HEK293 (cell line): ENCODE measurements around the gene NXT1.
"Not testable (repeated sequence)": the region's sequence is repeated elsewhere in the genome, so short reads cannot be mapped to it uniquely, and the experiment has no call there.

Experiments used
- CTCF ChIA-PET: fragments of 350-600 bp; formaldehyde crosslinking; extraction: SDS; loops from one replicate; lab custom pipeline; 2021; ENCODE audit warnings: antibody characterized with exemption; lab: Yijun Ruan, JAX
- POLR2A ChIA-PET: fragments of 300-600 bp; formaldehyde crosslinking; extraction: SDS; loops from one replicate; lab custom pipeline; 2020; ENCODE audit warnings: antibody characterized with exemption, inconsistent platforms; lab: Yijun Ruan, JAX
- H3K27ac ChIP-seq: fragments of 200-500 bp; sonication (Bioruptor generic); 2 replicates; pipeline ENCODE4 v1.5.1; 2014; ENCODE audit warnings: low read depth, low read length, control low read depth, inconsistent platforms; ENCODE audit errors: extremely low read depth
- H3K36me3 ChIP-seq, 2 experiments: fragments of 200-500 bp in 1 of 2; sonication (Bioruptor generic) in 1 of 2; 1 replicate in 1 of 2; 2 replicates in 1 of 2; pipeline ENCODE4 v1.5.1; 2014 to 2017; ENCODE audit warnings: inconsistent platforms in 2 of 2, low read length in 2 of 2; ENCODE audit not compliant: control insufficient read depth in 2 of 2, insufficient read depth in 1 of 2
- H3K4me1 ChIP-seq: fragments of 200-500 bp; sonication (Bioruptor generic); 2 replicates; pipeline ENCODE4 v1.5.1; 2014; ENCODE audit warnings: mild to moderate bottlenecking, low read length, inconsistent platforms; ENCODE audit not compliant: control insufficient read depth, insufficient read depth
- H3K4me3 ChIP-seq: 2 replicates; pipeline ENCODE4 v1.5.1; 2011; ENCODE audit warnings: low read depth, mild to moderate bottlenecking, control low read depth, low read length, moderate library complexity
- H3K9me3 ChIP-seq: fragments of 200-500 bp; sonication (Bioruptor generic); 2 replicates; pipeline ENCODE4 v1.5.1; 2014; ENCODE audit warnings: low read depth, low read length, inconsistent platforms; ENCODE audit not compliant: control insufficient read depth, insufficient read depth
- KLF10 ChIP-seq: fragments of 450-650 bp; IDR thresholded peaks from 2 replicates; pipeline ENCODE4 v1.5.1; 2018; ENCODE audit warnings: missing biosample characterization, mild to moderate bottlenecking, missing genetic modification characterization
- KLF17 ChIP-seq: fragments of 450-650 bp; formaldehyde crosslinking; IDR thresholded peaks from 2 replicates; pipeline ENCODE4 v1.5.1; 2016; ENCODE audit warnings: missing biosample characterization, missing genetic modification characterization
- ZBTB1 ChIP-seq: fragments of 450-650 bp; formaldehyde crosslinking; IDR thresholded peaks from 2 replicates; pipeline ENCODE4 v1.5.1; 2016; ENCODE audit warnings: missing biosample characterization, missing genetic modification characterization
- ZNF121 ChIP-seq: fragments of 450-650 bp; formaldehyde crosslinking; IDR thresholded peaks from 2 replicates; pipeline ENCODE4 v1.5.1; 2016; ENCODE audit warnings: missing biosample characterization, missing genetic modification characterization
- ZNF132 ChIP-seq: fragments of 450-650 bp; formaldehyde crosslinking; IDR thresholded peaks from 2 replicates; pipeline ENCODE4 v1.5.1; 2017; ENCODE audit warnings: missing biosample characterization, missing genetic modification characterization, borderline replicate concordance
- ZNF19 ChIP-seq: fragments of 450-650 bp; formaldehyde crosslinking; IDR thresholded peaks from 2 replicates; pipeline ENCODE4; 2016; ENCODE audit warnings: missing biosample characterization, missing genetic modification characterization, low read depth
- ZNF280D ChIP-seq: fragments of 450-650 bp; formaldehyde crosslinking; IDR thresholded peaks from 2 replicates; pipeline ENCODE4 v1.5.1; 2016; ENCODE audit warnings: missing biosample characterization, missing genetic modification characterization
- ZNF354C ChIP-seq: fragments of 450-650 bp; formaldehyde crosslinking; IDR thresholded peaks from 2 replicates; pipeline ENCODE4 v1.5.1; 2016; ENCODE audit warnings: missing biosample characterization, missing genetic modification characterization, low read depth, borderline replicate concordance
- ZNF362 ChIP-seq: fragments of 450-650 bp; formaldehyde crosslinking; IDR thresholded peaks from 2 replicates; pipeline ENCODE4 v1.5.1; 2016; ENCODE audit warnings: missing biosample characterization, missing genetic modification characterization
- ZNF398 ChIP-seq: fragments of 450-650 bp; formaldehyde crosslinking; IDR thresholded peaks from 2 replicates; pipeline ENCODE4 v1.5.1; 2017; ENCODE audit warnings: missing biosample characterization, missing genetic modification characterization
- ZNF513 ChIP-seq: fragments of 450-650 bp; IDR thresholded peaks from 2 replicates; pipeline ENCODE4 v1.5.1; 2018; ENCODE audit warnings: missing biosample characterization, missing genetic modification characterization
- ZNF560 ChIP-seq: fragments of 450-650 bp; formaldehyde crosslinking; IDR thresholded peaks from 2 replicates; pipeline ENCODE4 v1.5.1; 2017; ENCODE audit warnings: missing biosample characterization, missing genetic modification characterization, borderline replicate concordance
- ZNF610 ChIP-seq: fragments of 450-650 bp; formaldehyde crosslinking; IDR thresholded peaks from 2 replicates; pipeline ENCODE4 v1.5.1; 2016; ENCODE audit warnings: missing biosample characterization, missing genetic modification characterization, borderline replicate concordance
- ZNF664 ChIP-seq: fragments of 450-650 bp; formaldehyde crosslinking; IDR thresholded peaks from 2 replicates; pipeline ENCODE4 v1.5.1; 2016; ENCODE audit warnings: missing biosample characterization, missing genetic modification characterization
- ZNF704 ChIP-seq: fragments of 450-650 bp; formaldehyde crosslinking; IDR thresholded peaks from 2 replicates; pipeline ENCODE4 v1.5.1; 2016; ENCODE audit warnings: missing biosample characterization, missing genetic modification characterization
- ZNF785 ChIP-seq: fragments of 450-650 bp; formaldehyde crosslinking; IDR thresholded peaks from 2 replicates; pipeline ENCODE4 v1.5.1; 2016; ENCODE audit warnings: missing biosample characterization, missing genetic modification characterization
- ZNF830 ChIP-seq: fragments of 450-650 bp; IDR thresholded peaks from 2 replicates; pipeline ENCODE4 v1.5.0; 2018; ENCODE audit warnings: missing biosample characterization, missing genetic modification characterization, low read depth, mild to moderate bottlenecking, moderate library complexity

NXT1 gene

GRCh38 chr20:23346002-23346401, 4.6 kb upstream of the NXT1 start:
- TF ChIP-seq ZNF560 (tag by site-specific recombination) (no peak), ZNF354C (tag by site-specific recombination) (no peak), ZNF19 (tag by site-specific recombination) (no peak), ZBTB1 (tag by site-specific recombination) (no peak), ZNF610 (tag by site-specific recombination) (no peak), ZNF121 (tag by site-specific recombination) (no peak), ZNF830 (tag by site-specific recombination) (no peak), ZNF785 (no peak), ZNF704 (tag by site-specific recombination) (no peak), ZNF280D (no peak), KLF10 (tag by site-specific recombination) (no peak), ZNF362 (no peak), KLF17 (tag by site-specific recombination) (no peak), ZNF513 (tag by site-specific recombination) (no peak), ZNF132 (no peak)
- TF ChIP-seq, all 188 proteins: peak for 0
- ChIA-PET POLR2A (interaction anchor here (1.1 kb wide), 1 partner anchor 9 kb away, joined by 3 read pairs; no protein-coding TSS in a partner anchor), CTCF (interaction anchor here (0.7 to 1.6 kb wide), 2 partner anchors 9 to 295 kb away, joined by 3 to 5 read pairs; no protein-coding TSS in a partner anchor)
- Histone ChIP-seq H3K9me3 (no peaks in the 10 kb centered on the region), H3K4me3 (no peak overlapping the region), H3K36me3 (no peaks in the 10 kb centered on the region), H3K4me1 (no peaks in the 10 kb centered on the region), H3K27ac (no peak overlapping the region)

GRCh38 chr20:23347791-23348190, 2.8 kb upstream of the NXT1 start:
- Histone ChIP-seq H3K27ac (no peak overlapping the region), H3K4me3 (no peak overlapping the region), H3K4me1 (0 out of 2 replicates have a peak, but pooled peaks cover 2% of the 10 kb centered on the region), H3K36me3 (peaks cover 0 to 3% of the 10 kb centered on the region in 2 experiments; a peak in 1 of 3 replicates), H3K9me3 (no peaks in the 10 kb centered on the region)
- POLR2A ChIA-PET: interaction anchor here (1.6 kb wide), 1 partner anchor 10 kb away, joined by 5 read pairs; no protein-coding TSS in a partner anchor
- CTCF ChIA-PET: interaction anchor here (1.6 kb wide), 1 partner anchor 10 kb away, joined by 5 read pairs; no protein-coding TSS in a partner anchor
- TF ChIP-seq ZNF664 (tag by site-specific recombination) (no peak), ZNF398 (tag by site-specific recombination) (no peak)
- TF ChIP-seq, all 188 proteins: peak for 0

GRCh38 chr20:23348510-23348909, 2.1 kb upstream of the NXT1 start:
- H3K4me3 ChIP-seq, H3K36me3 ChIP-seq, CTCF ChIA-PET, H3K9me3 ChIP-seq, H3K4me1 ChIP-seq, H3K27ac ChIP-seq: not testable (repeated sequence)
- POLR2A ChIA-PET: interaction anchor here (1.4 to 2.4 kb wide), 2 partner anchors 10 kb away, joined by 3 to 30 read pairs; no protein-coding TSS in a partner anchor
